Endothelial cell of umbilical vein (primary cell): ENCODE results near the gene IL4I1. TPM values are rescaled to one million over a fixed set of nuclear protein-coding genes. Genes with fewer than 3 reads are reported as not detected.

Experiments used
- BruUV-seq: library from RNA; stranded (reverse); fragments of 400-500 nt; replicated peaks from 2 replicates; lab custom pipeline; 2021; lab: Mats Ljungman, UMichigan
- CTCF ChIA-PET: fragments of 300-600, 350-600 bp; sonication (Branson Sonifier 250); formaldehyde crosslinking; loops from one replicate; lab custom pipeline; 2021; ENCODE audit warnings: antibody characterized with exemption, inconsistent platforms; lab: Charles Lee
- POLR2A ChIA-PET: fragments of 300-600, 350-600 bp; sonication (Branson Sonifier 250); formaldehyde crosslinking; loops from one replicate; lab custom pipeline; 2021; ENCODE audit warnings: antibody characterized with exemption, inconsistent platforms; lab: Charles Lee
- DNase-seq: peaks from one replicate; pipeline ENCODE4 v3.0.0-alpha.2; 2011; ENCODE audit warnings: low read depth, low spot score
- FAIRE-seq: peaks from 2 replicates; lab custom pipeline; 2011; peaks lifted over from hg19 to GRCh38; lab: Jason Lieb, UNC
- H2AFZ ChIP-seq: 2 replicates; pipeline ENCODE4 v1.6.0; 2012; ENCODE audit warnings: low read depth, low read length, control low read depth, inconsistent platforms
- H3K27ac ChIP-seq: 2 replicates; pipeline ENCODE4 v1.5.1; 2011; ENCODE audit warnings: low read depth, mild to moderate bottlenecking, control low read depth, low read length, moderate library complexity; ENCODE audit not compliant: insufficient read depth
- H3K27me3 ChIP-seq, 2 experiments: 2 replicates each; pipeline versions ENCODE4 v1.6.0 to v1.6.1; 2011; ENCODE audit warnings: low read length in 2 of 2, mixed read lengths in 1 of 2; ENCODE audit not compliant: control insufficient read depth in 2 of 2, insufficient read depth in 2 of 2
- H3K36me3 ChIP-seq, 2 experiments: 2 replicates in 1 of 2; 3 replicates in 1 of 2; pipeline ENCODE4 v1.5.1; 2011; ENCODE audit warnings: low read length in 2 of 2, mild to moderate bottlenecking in 1 of 2, moderate library complexity in 1 of 2; ENCODE audit not compliant: control insufficient read depth in 2 of 2, insufficient read depth in 2 of 2; ENCODE audit errors: extremely low read depth in 1 of 2
- H3K4me1 ChIP-seq: 3 replicates; pipeline ENCODE4 v1.5.1; 2011; ENCODE audit warnings: mild to moderate bottlenecking, low read length; ENCODE audit not compliant: control insufficient read depth, insufficient read depth; ENCODE audit errors: extremely low read depth
- H3K4me2 ChIP-seq: 2 replicates; pipeline ENCODE4 v1.6.1; 2011; ENCODE audit warnings: low read length, control low read depth, mixed read lengths; ENCODE audit not compliant: insufficient read depth
- H3K4me3 ChIP-seq, 3 experiments: fragments of 200-600 bp in 1 of 3; sonication (generic), shearing (Covaris generic) in 1 of 3; replicated peaks in 1 of 3; 2 replicates each; pipeline ENCODE4 v1.5.1; 2011 to 2016; ENCODE audit warnings: control low read depth in 3 of 3, low read length in 3 of 3, mild to moderate bottlenecking in 2 of 3, inconsistent platforms in 1 of 3, low read depth in 1 of 3, moderate library complexity in 1 of 3; ENCODE audit not compliant: insufficient read depth in 1 of 3
- H3K79me2 ChIP-seq: 2 replicates; pipeline ENCODE4 v1.6.0; 2012; ENCODE audit warnings: low read length, inconsistent platforms; ENCODE audit not compliant: control insufficient read depth, insufficient read depth
- H3K9ac ChIP-seq: replicated peaks from 2 replicates; pipeline ENCODE3; 2011; ENCODE audit warnings: low read length, control low read depth; ENCODE audit not compliant: insufficient read depth; ENCODE audit errors: extremely low read depth
- H3K9me1 ChIP-seq: replicated peaks from 3 replicates; pipeline ENCODE4 v1.6.0; 2011; ENCODE audit warnings: mild to moderate bottlenecking, low read length; ENCODE audit not compliant: control insufficient read depth, insufficient read depth; ENCODE audit errors: extremely low read depth
- H3K9me3 ChIP-seq: replicated peaks from 2 replicates; pipeline ENCODE4 v1.5.1; 2012; ENCODE audit warnings: low read length, inconsistent platforms; ENCODE audit not compliant: control insufficient read depth, insufficient read depth
- H4K20me1 ChIP-seq: replicated peaks from 2 replicates; pipeline ENCODE3; 2011; ENCODE audit warnings: mild to moderate bottlenecking, low read length; ENCODE audit not compliant: control insufficient read depth, insufficient read depth; ENCODE audit errors: extremely low read depth
- CTCF ChIP-seq, 2 donors: IDR thresholded peaks; 1 replicate in 1 of 2; 2 replicates in 1 of 2; pipeline ENCODE4 v1.5.1; 2011; ENCODE audit warnings: low read length in 2 of 2, mild to moderate bottlenecking in 2 of 2, moderate library complexity in 2 of 2, control low read depth in 1 of 2, inconsistent platforms in 1 of 2, low read depth in 1 of 2; ENCODE audit not compliant: insufficient read depth in 1 of 2; ENCODE audit errors: extremely low read depth in 1 of 2
- JUN ChIP-seq: IDR thresholded peaks from 2 replicates; pipeline ENCODE4 v1.6.1; 2011; ENCODE audit warnings: borderline replicate concordance, low read depth; ENCODE audit not compliant: insufficient read length, insufficient read depth
- MYC ChIP-seq: IDR thresholded peaks from one replicate; pipeline ENCODE4 v1.6.1; 2011; ENCODE audit warnings: mild to moderate bottlenecking, low read depth, low read length
- POLR2AphosphoS5 ChIP-seq: IDR thresholded peaks from 2 replicates; pipeline ENCODE4 v1.6.1; 2012; ENCODE audit warnings: low read depth, mild to moderate bottlenecking, control low read depth, low read length, moderate library complexity; ENCODE audit not compliant: insufficient read depth
- dilution Hi-C: fragments of 300-500 bp; cut with MboI; formaldehyde crosslinking; loops from one replicate; pipeline ENCODE4 v1.15.0; 2019; ENCODE audit warnings: low sequenced_read_pairs; ENCODE audit not compliant: extremely low pct_ligation_motif_present
- intact Hi-C: fragments of 100-400 bp; cut with micrococcal nuclease; formaldehyde crosslinking; loops from one replicate; pipeline ENCODE4 v1.10.0; 2022
- polyA plus RNA-seq, 4 experiments: library from polyadenylated mRNA; depleted of rRNA in 3 of 4; stranded (reverse) in 3 of 4; unstranded in 1 of 4; fragments of >200 nt; gene quantifications; 2 replicates each; pipeline versions ENCODE4 v1.2.1 to v1.2.3, GENCODE V29; 2011 to 2012; ENCODE audit warnings: missing spikeins in 1 of 4
- total RNA-seq: library from RNA; stranded (reverse); gene quantifications from 2 replicates; pipeline ENCODE4 v1.2.3, GENCODE V29; 2021

The IL4I1 gene
- total and polyA plus RNA-seq, 2 donors (not counting 3 experiments of a cell fraction or from before 2014, with no cell fraction given), result 5.0 to 5.6 TPM

GRCh38 chr19:49923055-49924003 lies 26.6 kb upstream of the IL4I1 start:
- FAIRE-seq, result no peak
- peaks cover 87% of the 10 kb centered on the region for H3K79me2 ChIP-seq
- no TSS peak for BruUV-seq
- no peaks in the 10 kb centered on the region for H4K20me1 ChIP-seq
- dilution Hi-C loops (no loop called here), intact Hi-C loops (no loop called here)
- no peak overlapping the region for H3K27ac ChIP-seq
- H3K9me1 ChIP-seq, result no peaks in the 10 kb centered on the region
- peaks cover 10% of the 10 kb centered on the region for H3K4me1 ChIP-seq
- ChIA-PET POLR2A (no interaction called here), CTCF (no interaction called here)
- no peak overlapping the region for H2AFZ ChIP-seq
- H3K27me3 ChIP-seq, result no peaks in the 10 kb centered on the region
- H3K36me3 ChIP-seq, result peaks cover 6 to 25% of the 10 kb centered on the region in 2 experiments
- H3K4me3 ChIP-seq, result no peak overlapping the region
- no peak for DNase-seq
- no peaks in the 10 kb centered on the region for H3K9me3 ChIP-seq
- no peak overlapping the region for H3K4me2 ChIP-seq
- TF ChIP-seq MYC (no peak), POLR2AphosphoS5 (no peak)
- no peak overlapping the region for H3K9ac ChIP-seq

GRCh38 chr19:49921871-49922795 lies 25.4 kb upstream of the IL4I1 start:
- ChIA-PET POLR2A (no interaction called here), CTCF (interaction anchor here (1.3 kb wide), 1 partner anchor 27 kb away, joined by 3 read pairs; no protein-coding TSS in a partner anchor)
- TF ChIP-seq JUN (no peak), POLR2AphosphoS5 (no peak), CTCF (IDR thresholded peaks at IDR 0.05; ENCODE audit: extremely low read depth in 1 of 2, insufficient read depth in 1 of 2, low read depth in 1 of 2, low read length in 2 of 2) (no peak)
- Histone ChIP-seq H3K4me2 (no peak overlapping the region), H3K9me1 (no peaks in the 10 kb centered on the region), H4K20me1 (no peaks in the 10 kb centered on the region), H3K79me2 (peaks cover 85% of the 10 kb centered on the region), H3K4me1 (peaks cover under 1% of the 10 kb centered on the region), H3K27me3 (no peaks in the 10 kb centered on the region), H3K9ac (no peak overlapping the region), H3K9me3 (no peaks in the 10 kb centered on the region), H2AFZ (no peak overlapping the region), H3K27ac (no peak overlapping the region), H3K36me3 (peaks cover 3 to 25% of the 10 kb centered on the region in 2 experiments), H3K4me3 (no peak overlapping the region)
- no peak for DNase-seq
- intact Hi-C loops, result no loop called here
- dilution Hi-C loops, result no loop called here
- no peak for FAIRE-seq
- no TSS peak for BruUV-seq
